Activated CD4-positive, alpha-beta T cell treated with anti-CD3 and anti-CD28 coated beads for 36 hours (primary cell): ENCODE data around the gene CIC. TPM values are rescaled to one million over a fixed set of nuclear protein-coding genes. Genes with fewer than 3 reads are reported as not detected.

Experiments used
- ATAC-seq: fragments of 200-7000 bp; cut with Tn5 transposase; one replicate; pipeline ENCODE4 v1.10.0; 2021; ENCODE audit warnings: mild to moderate bottlenecking, moderate library complexity
- CTCF ChIA-PET: fragments of 350-600 bp; sonication (Branson Sonifier 250); formaldehyde crosslinking; loops from one replicate; lab custom pipeline; 2021; ENCODE audit warnings: antibody characterized with exemption; lab: Charles Lee
- POLR2A ChIA-PET: fragments of 350-600 bp; sonication (Branson Sonifier 250); formaldehyde crosslinking; loops from one replicate; lab custom pipeline; 2021; ENCODE audit warnings: antibody characterized with exemption, inconsistent platforms; lab: Charles Lee
- DNase-seq: peaks from one replicate; pipeline ENCODE4 v3.0.0-alpha.2; 2020
- H3K27ac Mint-ChIP-seq: one replicate; pipeline ENCODE4 v1.8.0; 2021; ENCODE audit warnings: mixed read lengths
- H3K27me3 Mint-ChIP-seq: one replicate; pipeline ENCODE4 v1.8.0; 2021; ENCODE audit warnings: mixed read lengths
- H3K36me3 Mint-ChIP-seq: one replicate; pipeline ENCODE4 v1.8.0; 2021; ENCODE audit warnings: low read depth, mixed read lengths
- H3K4me1 Mint-ChIP-seq: one replicate; pipeline ENCODE4 v1.8.0; 2021; ENCODE audit warnings: mixed read lengths
- H3K4me3 Mint-ChIP-seq: one replicate; pipeline ENCODE4 v1.8.0; 2021; ENCODE audit warnings: mild to moderate bottlenecking, moderate library complexity, mixed read lengths
- H3K9me3 Mint-ChIP-seq: one replicate; pipeline ENCODE4 v1.8.0; 2021; ENCODE audit warnings: low read depth, mixed read lengths
- intact Hi-C, 2 experiments: fragments of 100-400 bp; cut with DNase I in 1 of 2; cut with micrococcal nuclease in 1 of 2; formaldehyde crosslinking; loops; one replicate each; pipeline versions ENCODE4 v1.14.2 to v1.15.1; 2022 to 2024; cut with DNase I, micrococcal nuclease
- total RNA-seq, 2 experiments: library from RNA; stranded (reverse); gene quantifications; one replicate each; pipeline ENCODE4 v1.2.3, GENCODE V29; 2021

Gene CIC
- total RNA-seq, 2 experiments from 2014 or later: 62.8 to 66.3 TPM

GRCh38 chr19:42278452-42279154 lies 9.6 kb downstream of the CIC start:
- DNase-seq (no peak), ATAC-seq (no peak)
- Mint-ChIP-seq H3K27ac (peak overlapping the region; percentile 89), H3K4me3 (no peak overlapping the region), H3K9me3 (no peaks in the 10 kb centered on the region), H3K36me3 (peaks cover 18% of the 10 kb centered on the region), H3K4me1 (peaks cover 61% of the 10 kb centered on the region), H3K27me3 (no peaks in the 10 kb centered on the region)
- intact Hi-C loops: loop anchor here in 1 of 2 experiments (1.0 kb wide), 1 partner anchor 8 kb away; no protein-coding TSS in a partner anchor
- CTCF ChIA-PET: interaction anchor here (0.9 to 2.7 kb wide), 12 partner anchors 8 to 200 kb away, joined by 3 to 50 read pairs (median 6); partner anchors contain the start of genes CIC, ERF, GSK3A and ZNF526
- POLR2A ChIA-PET: interaction anchor here (1.7 to 2.3 kb wide), 3 partner anchors 9 to 36 kb away, joined by 6 to 26 read pairs (median 10); partner anchors contain the start of genes CIC and GSK3A

- H3K27me3 Mint-ChIP-seq: no peaks in the 10 kb centered on the region
- H3K27ac Mint-ChIP-seq: peak overlapping the region; percentile 89
- no peak for DNase-seq
- H3K4me3 Mint-ChIP-seq: no peak overlapping the region
- H3K36me3 Mint-ChIP-seq: peaks cover 14% of the 10 kb centered on the region
- H3K9me3 Mint-ChIP-seq: no peaks in the 10 kb centered on the region
- intact Hi-C loops: loop anchor here in 1 of 2 experiments (1.0 kb wide), 1 partner anchor 9 kb away; no protein-coding TSS in a partner anchor
- peaks cover 61% of the 10 kb centered on the region for H3K4me1 Mint-ChIP-seq
- CTCF ChIA-PET: interaction anchor here (0.6 to 2.7 kb wide), 17 partner anchors 9 to 203 kb away, joined by 3 to 50 read pairs (median 4); partner anchors contain the start of genes CIC, ERF, GSK3A and ZNF526
- POLR2A ChIA-PET: interaction anchor here (1.0 to 2.3 kb wide), 5 partner anchors 9 to 36 kb away, joined by 3 to 26 read pairs (median 8); partner anchors contain the start of genes CIC, GSK3A and PRR19
- ATAC-seq: no peak
These were observed 10.3 kb downstream of the CIC start for GRCh38 chr19:42279155-42279901.

GRCh38 chr19:42279902-42280814 lies 11.1 kb downstream of the CIC start:
- no peaks in the 10 kb centered on the region for H3K27me3 Mint-ChIP-seq
- no peaks in the 10 kb centered on the region for H3K9me3 Mint-ChIP-seq
- ChIA-PET CTCF (interaction anchor here (0.6 to 2.7 kb wide), 16 partner anchors 10 to 204 kb away, joined by 3 to 50 read pairs (median 4); partner anchors contain the start of genes CIC, ERF, GSK3A and ZNF526), POLR2A (interaction anchor here (1.0 to 2.3 kb wide), 5 partner anchors 10 to 37 kb away, joined by 3 to 26 read pairs (median 8); partner anchors contain the start of genes CIC, GSK3A and PRR19)
- no peak overlapping the region for H3K4me3 Mint-ChIP-seq
- H3K27ac Mint-ChIP-seq: peak overlapping the region; percentile 89
- DNase-seq: peak; percentile 92
- ATAC-seq: peak; percentile 43
- intact Hi-C loops: loop anchor here (1.0 to 5.0 kb wide), 9 partner anchors 10 to 1018 kb away; partner anchors contain the start of genes ARHGEF1 (in 1 of the 2), HNRNPUL1 (in 1 of the 2) and ZNF574 (in 1 of the 2)
- peaks cover 9% of the 10 kb centered on the region for H3K36me3 Mint-ChIP-seq
- H3K4me1 Mint-ChIP-seq: peaks cover 59% of the 10 kb centered on the region

- peaks cover 59% of the 10 kb centered on the region for H3K4me1 Mint-ChIP-seq
- ChIA-PET POLR2A (interaction anchor here (2.3 kb wide), 3 partner anchors 11 to 38 kb away, joined by 8 to 26 read pairs (median 10); partner anchors contain the start of genes CIC and GSK3A), CTCF (interaction anchor here (2.5 to 2.7 kb wide), 2 partner anchors 11 to 36 kb away, joined by 8 to 50 read pairs; partner anchors contain the start of gene GSK3A)
- peaks cover 9% of the 10 kb centered on the region for H3K36me3 Mint-ChIP-seq
- intact Hi-C loops: loop anchor here (1.0 to 5.0 kb wide), 8 partner anchors 12 to 1018 kb away; partner anchors contain the start of genes ARHGEF1 (in 1 of the 2), HNRNPUL1 (in 1 of the 2) and ZNF574 (in 1 of the 2)
- no peak for ATAC-seq
- no peak overlapping the region for H3K27ac Mint-ChIP-seq
- no peaks in the 10 kb centered on the region for H3K27me3 Mint-ChIP-seq
- no peaks in the 10 kb centered on the region for H3K9me3 Mint-ChIP-seq
- no peak for DNase-seq
- H3K4me3 Mint-ChIP-seq: no peak overlapping the region
These were observed 11.7 kb downstream of the CIC start for GRCh38 chr19:42280815-42281145.

- Mint-ChIP-seq H3K4me1 (peaks cover 59% of the 10 kb centered on the region), H3K9me3 (no peaks in the 10 kb centered on the region), H3K27me3 (no peaks in the 10 kb centered on the region), H3K4me3 (no peak overlapping the region), H3K36me3 (peaks cover 5% of the 10 kb centered on the region), H3K27ac (peak overlapping the region; percentile 74)
- CTCF ChIA-PET: interaction anchor here (2.5 kb wide), 1 partner anchor 11 kb away, joined by 8 read pairs; no protein-coding TSS in a partner anchor
- DNase-seq (peak; percentile 61), ATAC-seq (no peak)
- intact Hi-C loops: loop anchor here (5.0 kb wide), 5 partner anchors 84 to 1019 kb away; partner anchors contain the start of genes ARHGEF1 (in 1 of the 2), HNRNPUL1 (in 1 of the 2) and ZNF574 (in 1 of the 2)
- POLR2A ChIA-PET: interaction anchor here (2.1 to 2.3 kb wide), 2 partner anchors 11 to 36 kb away, joined by 8 to 11 read pairs; no protein-coding TSS in a partner anchor
These were observed 12.2 kb downstream of the CIC start for GRCh38 chr19:42281146-42281826.

GRCh38 chr19:42281827-42282762 lies 13.0 kb downstream of the CIC start:
- ChIA-PET POLR2A (interaction anchor here (1.3 to 2.1 kb wide), 2 partner anchors 12 to 20 kb away, joined by 4 to 11 read pairs; partner anchors contain the start of gene PAFAH1B3), CTCF (interaction anchor here (0.7 to 2.5 kb wide), 3 partner anchors 12 to 90 kb away, joined by 3 to 8 read pairs (median 6); no protein-coding TSS in a partner anchor)
- Mint-ChIP-seq H3K9me3 (no peaks in the 10 kb centered on the region), H3K27ac (no peak overlapping the region), H3K36me3 (peaks cover 2% of the 10 kb centered on the region), H3K27me3 (no peaks in the 10 kb centered on the region), H3K4me3 (no peak overlapping the region), H3K4me1 (peaks cover 51% of the 10 kb centered on the region)
- intact Hi-C loops: loop anchor here (2.0 to 5.0 kb wide), 6 partner anchors 85 to 1020 kb away; partner anchors contain the start of genes ARHGEF1 (in 1 of the 2), HNRNPUL1 (in 1 of the 2), POU2F2 (in 1 of the 2) and ZNF574 (in 1 of the 2)
- ATAC-seq (no peak), DNase-seq (peak; percentile 37)

- CTCF ChIA-PET: interaction anchor here (0.5 to 2.5 kb wide), 4 partner anchors 13 to 207 kb away, joined by 3 to 8 read pairs (median 4); partner anchors contain the start of gene ZNF574
- intact Hi-C loops: loop anchor here (1.0 to 5.0 kb wide), 15 partner anchors 15 to 1021 kb away; partner anchors contain the start of genes ERF (in 2 of the 2), ZNF574 (in 2 of the 2), ARHGEF1 (in 1 of the 2) and DEDD2 (in 1 of the 2)
- DNase-seq: no peak
- H3K36me3 Mint-ChIP-seq: no peaks in the 10 kb centered on the region
- H3K27ac Mint-ChIP-seq: no peak overlapping the region
- no peaks in the 10 kb centered on the region for H3K9me3 Mint-ChIP-seq
- ATAC-seq: no peak
- no peaks in the 10 kb centered on the region for H3K27me3 Mint-ChIP-seq
- H3K4me3 Mint-ChIP-seq: no peak overlapping the region
- peaks cover 45% of the 10 kb centered on the region for H3K4me1 Mint-ChIP-seq
- POLR2A ChIA-PET: interaction anchor here (1.3 to 2.1 kb wide), 2 partner anchors 12 to 20 kb away, joined by 4 to 11 read pairs; partner anchors contain the start of gene PAFAH1B3
These were observed 13.8 kb downstream of the CIC start for GRCh38 chr19:42282819-42283187.
